Measurements from ENCODE around the gene SLC66A2.

Gene SLC66A2

DNA sequence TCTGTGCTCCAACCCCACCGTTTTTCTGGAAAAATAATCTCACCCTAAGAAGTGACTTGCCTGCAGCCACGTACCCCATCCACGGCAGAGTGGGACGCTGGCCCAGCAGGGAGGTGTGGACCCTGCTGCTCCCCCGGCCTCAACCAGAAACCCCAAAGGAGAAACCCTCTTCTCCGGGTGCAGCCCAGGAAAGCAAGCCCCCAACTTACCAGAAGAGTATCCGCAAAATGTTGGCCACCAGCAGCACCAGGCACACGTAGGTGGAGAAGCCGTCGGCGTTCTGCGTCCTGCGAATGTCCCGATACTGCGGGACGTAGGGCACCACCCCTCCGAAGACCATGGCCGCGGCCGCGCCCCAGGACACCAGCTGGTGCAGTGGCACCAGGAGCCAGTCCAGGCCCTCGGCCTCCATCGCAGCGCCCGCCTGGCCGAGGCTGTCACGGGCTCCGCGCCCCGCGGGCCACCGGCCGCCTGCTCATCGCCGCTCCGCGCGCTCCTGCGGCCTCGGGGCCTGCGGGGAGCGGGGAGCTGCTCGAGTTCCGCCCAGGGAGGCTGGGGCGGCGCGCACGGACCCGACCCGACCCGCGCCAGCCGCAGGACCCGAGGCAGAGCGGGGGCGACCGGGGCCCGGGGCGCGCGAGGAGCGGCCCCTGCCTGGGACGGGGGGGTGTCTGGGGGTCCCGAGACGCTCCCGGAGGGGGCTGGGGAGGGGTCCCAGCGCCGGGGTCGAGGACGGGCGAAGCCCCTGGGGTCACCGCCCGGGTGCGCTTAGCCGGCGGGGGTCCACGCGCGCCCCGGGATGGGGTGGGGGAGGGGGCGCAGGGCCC, 725 bp downstream of the SLC66A2 start:
- peak overlapping the region; percentile 88 for H3K4me3 Mint-ChIP-seq
- DNase-seq, result no peak
- ATAC-seq (replicated peaks), result peak; percentile 32 to 39
- H3K27ac Mint-ChIP-seq, result peak overlapping the region; percentile 91
- no peaks in the 10 kb centered on the region for H3K9me3 Mint-ChIP-seq
- H3K4me1 Mint-ChIP-seq, result peaks cover 36 to 54% of the 10 kb centered on the region in 2 donors
- peaks cover 14 to 19% of the 10 kb centered on the region in 2 donors for H3K36me3 Mint-ChIP-seq
- no peaks in the 10 kb centered on the region for H3K27me3 Mint-ChIP-seq

DNA sequence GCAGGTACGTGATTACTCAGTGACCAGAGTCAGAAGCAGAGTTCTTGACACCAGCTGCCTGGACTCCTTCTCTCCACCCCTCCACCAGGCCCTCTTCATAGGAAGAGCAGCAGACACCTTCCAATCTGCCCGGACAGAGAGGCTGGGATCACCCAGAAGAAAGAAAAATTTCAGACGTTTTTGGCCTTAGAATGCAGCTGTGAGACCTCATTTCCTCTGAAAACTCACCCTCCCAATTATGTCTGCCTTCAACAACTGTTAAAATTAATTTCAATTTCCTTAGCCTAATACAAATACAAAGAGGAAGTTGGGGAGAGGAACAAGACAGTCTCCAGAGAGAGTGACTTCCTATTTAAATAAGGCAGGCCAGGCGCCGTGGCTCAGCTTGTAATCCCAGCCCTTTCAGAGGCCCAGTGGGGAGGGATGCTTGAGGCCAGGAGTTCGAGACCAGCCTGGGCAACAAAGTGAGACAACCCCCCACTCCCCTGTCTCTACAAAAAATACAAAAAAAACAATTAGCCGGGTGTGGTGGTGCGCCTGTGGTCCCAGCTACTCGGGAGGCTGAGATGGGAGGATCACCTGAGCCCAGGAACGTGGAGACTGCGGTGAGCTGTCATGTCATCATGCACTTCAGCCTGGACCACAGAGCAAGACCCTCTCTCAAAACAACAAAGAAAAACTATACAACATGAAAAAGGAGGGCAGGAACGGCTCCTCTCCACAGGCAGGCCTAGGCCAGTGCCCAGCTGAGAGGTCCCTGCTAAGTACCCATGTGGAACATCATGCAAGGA, 1.6 kb downstream of the SLC66A2 start:
- no peaks in the 10 kb centered on the region for H3K9me3 Mint-ChIP-seq

DNA sequence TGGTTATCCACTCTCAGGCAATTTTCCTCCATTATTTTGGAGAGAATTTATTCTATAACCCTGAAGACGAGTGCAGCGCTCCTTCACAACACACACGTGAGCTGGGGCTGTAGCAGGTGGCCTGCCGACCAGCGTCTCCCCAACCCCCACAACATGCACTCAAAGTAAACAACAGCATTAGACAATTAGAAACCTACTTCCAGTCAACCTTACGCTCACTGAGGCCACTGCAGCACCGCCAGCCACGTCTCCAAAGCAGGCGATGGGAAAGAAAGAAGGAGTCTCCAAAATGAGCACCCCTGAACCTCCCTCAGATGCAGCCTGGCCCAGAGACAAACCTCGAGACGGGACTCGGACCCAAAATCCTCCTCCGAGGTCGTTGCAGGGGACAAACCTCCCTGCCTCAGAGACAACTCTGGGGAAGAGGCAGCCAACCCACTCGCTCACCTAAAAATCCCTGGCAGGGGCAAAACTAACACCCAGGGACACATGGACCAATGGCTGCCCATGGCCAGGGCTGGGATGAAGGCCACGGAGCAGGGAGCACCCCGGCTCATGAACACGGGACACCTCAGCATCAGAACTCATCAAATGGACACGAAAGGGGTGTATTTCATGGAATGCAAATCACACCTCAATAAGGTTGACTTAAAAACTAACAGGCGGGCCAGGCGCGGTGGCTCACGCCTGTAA, 2.6 kb downstream of the SLC66A2 start:
- no peak for ATAC-seq (replicated peaks)
- Mint-ChIP-seq H3K27ac (no peak overlapping the region), H3K9me3 (no peaks in the 10 kb centered on the region), H3K36me3 (peaks cover 15 to 29% of the 10 kb centered on the region in 2 donors), H3K4me1 (peaks cover 46 to 67% of the 10 kb centered on the region in 2 donors), H3K27me3 (no peaks in the 10 kb centered on the region), H3K4me3 (peak overlapping the region in 1 of 2 donors; percentile 88)
- no peak for DNase-seq

More for the DNA sequence above, 1.6 kb downstream of the SLC66A2 start:
- peaks cover 15 to 22% of the 10 kb centered on the region in 2 donors for H3K36me3 Mint-ChIP-seq
- peaks cover 40 to 63% of the 10 kb centered on the region in 2 donors for H3K4me1 Mint-ChIP-seq
- peak; percentile 40 to 49 for ATAC-seq (replicated peaks)
- DNase-seq, result peak; percentile 28
- peak overlapping the region; percentile 91 for H3K27ac Mint-ChIP-seq
- peak overlapping the region; percentile 88 for H3K4me3 Mint-ChIP-seq
- no peaks in the 10 kb centered on the region for H3K27me3 Mint-ChIP-seq

DNA sequence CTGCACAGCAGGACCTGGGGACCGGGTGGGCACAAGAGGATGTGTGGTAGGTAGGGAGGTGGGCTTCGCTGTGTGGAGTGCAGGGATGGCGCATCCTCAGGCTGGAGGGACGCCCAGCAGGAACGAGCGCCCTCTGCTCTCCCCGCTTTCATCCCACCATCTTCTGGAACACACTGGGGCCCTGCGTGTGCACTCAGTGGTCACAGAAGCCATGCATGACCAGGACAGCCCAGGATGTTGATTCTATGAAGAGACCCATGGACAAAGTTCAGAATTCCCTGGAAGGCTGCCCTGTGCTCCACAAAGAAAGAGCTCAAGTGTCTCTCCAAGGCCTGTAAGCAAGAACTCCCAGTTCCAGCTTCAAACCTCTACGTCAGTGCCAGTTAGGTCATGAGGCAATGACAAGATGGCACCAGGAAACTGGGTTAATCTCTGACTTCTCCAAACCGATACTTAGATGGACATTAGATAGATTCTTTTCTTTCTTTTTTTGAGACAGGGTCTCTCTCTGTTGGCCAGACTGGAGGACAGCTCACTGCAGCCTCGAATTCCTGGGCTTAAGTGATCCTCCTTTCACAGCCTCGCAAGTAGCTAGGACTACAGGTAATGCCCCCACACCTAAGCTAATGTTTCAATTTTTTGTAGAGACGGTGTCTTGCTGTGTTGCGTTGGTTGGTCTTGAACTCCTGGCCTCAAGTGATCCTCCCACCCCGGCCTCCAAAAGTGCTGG, 3.4 kb downstream of the SLC66A2 start:
- H3K4me1 Mint-ChIP-seq, result peaks cover 46 to 66% of the 10 kb centered on the region in 2 donors
- ATAC-seq (replicated peaks) (no peak), DNase-seq (no peak)
- peaks cover 15 to 29% of the 10 kb centered on the region in 2 donors for H3K36me3 Mint-ChIP-seq
- peak overlapping the region; percentile 25 for H3K27ac Mint-ChIP-seq
- H3K9me3 Mint-ChIP-seq, result no peaks in the 10 kb centered on the region
- H3K4me3 Mint-ChIP-seq, result no peak overlapping the region
- no peaks in the 10 kb centered on the region for H3K27me3 Mint-ChIP-seq

DNA sequence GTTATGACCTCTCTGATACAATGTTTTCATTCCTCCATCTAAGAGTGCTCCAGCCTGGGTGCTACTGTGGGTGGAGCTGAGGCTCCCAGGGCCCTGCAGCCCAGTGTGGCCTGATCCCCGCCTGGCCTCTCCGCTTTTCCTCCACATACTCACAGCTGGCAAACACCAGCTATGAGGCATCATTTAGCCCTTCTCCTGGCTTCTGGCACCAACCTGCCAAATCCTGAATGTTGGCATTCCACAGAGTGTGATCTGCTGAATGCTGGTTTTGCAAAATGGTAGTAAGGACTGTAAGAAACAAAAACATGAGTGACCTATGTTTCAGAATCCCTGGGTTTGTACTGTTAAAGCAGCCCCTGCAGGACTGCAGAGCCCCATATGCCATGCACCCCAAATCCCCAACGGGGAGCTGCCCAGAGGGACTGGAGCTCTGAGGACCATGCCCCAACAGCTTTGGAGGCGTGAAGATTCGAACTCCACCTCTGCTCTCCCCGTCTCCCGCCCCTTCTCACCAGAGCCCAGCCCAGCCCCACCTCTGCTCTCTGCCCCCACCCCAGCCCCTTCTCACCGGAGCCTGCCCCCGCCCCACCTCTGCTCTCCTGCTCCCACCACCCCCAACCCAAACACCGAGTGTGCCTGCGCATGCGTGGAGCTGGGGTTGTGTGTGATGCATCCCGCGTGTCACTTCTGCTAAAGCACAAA, 4.2 kb downstream of the SLC66A2 start:
- Mint-ChIP-seq H3K27ac (peak overlapping the region; percentile 25), H3K36me3 (peaks cover 19 to 36% of the 10 kb centered on the region in 2 donors), H3K4me1 (peaks cover 46 to 66% of the 10 kb centered on the region in 2 donors), H3K27me3 (no peaks in the 10 kb centered on the region), H3K4me3 (no peak overlapping the region), H3K9me3 (no peaks in the 10 kb centered on the region)
- no peak for ATAC-seq (replicated peaks)
- DNase-seq, result no peak

DNA sequence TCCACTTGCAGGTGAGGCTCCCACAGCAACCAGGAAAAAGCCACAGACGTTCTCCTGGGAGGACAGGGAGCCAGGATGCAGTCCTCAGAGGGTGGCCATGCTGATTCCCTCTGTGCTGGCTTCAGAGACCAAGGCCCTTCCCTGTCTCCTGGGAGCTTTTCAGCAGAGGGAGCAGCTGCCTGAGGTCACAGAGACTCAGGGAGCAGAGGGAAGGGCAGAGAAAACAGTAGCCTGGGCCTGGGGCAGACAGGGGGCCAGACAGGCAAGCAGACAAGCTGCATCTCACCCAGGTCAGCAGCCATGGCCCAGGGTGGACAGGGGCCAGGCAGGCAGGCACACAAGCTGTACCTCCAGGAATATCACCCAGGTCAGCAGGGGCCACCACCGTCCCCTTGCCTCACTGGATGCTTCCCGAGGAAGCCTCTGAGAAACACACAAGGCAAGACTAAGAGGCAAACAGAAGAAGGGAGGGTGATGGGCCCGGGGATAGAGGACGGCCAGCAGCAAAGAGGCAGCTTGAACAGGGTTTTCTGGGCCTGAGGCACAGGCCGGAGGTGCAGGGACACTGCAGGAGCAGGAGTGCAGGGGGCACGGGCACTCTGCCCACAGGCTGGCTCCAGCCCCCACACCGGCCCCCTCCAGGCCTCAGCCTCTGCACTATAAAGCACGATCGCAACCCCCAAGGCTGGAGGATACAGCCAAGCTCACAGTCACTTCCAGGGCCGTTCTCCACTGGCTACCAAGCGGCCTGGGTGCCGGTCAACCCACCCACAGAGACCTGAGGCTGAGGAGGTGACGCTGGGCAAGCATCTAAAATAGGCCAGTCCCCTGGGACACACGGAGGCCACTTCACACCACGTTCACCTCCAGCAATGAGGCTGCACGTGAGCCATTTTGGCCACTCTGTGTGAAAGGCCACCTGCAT, 6.1 kb downstream of the SLC66A2 start:
- DNase-seq (no peak), ATAC-seq (replicated peaks) (no peak)
- H3K27ac Mint-ChIP-seq, result peak overlapping the region; percentile 83
- H3K4me1 Mint-ChIP-seq, result peaks cover 44 to 63% of the 10 kb centered on the region in 2 donors
- H3K9me3 Mint-ChIP-seq, result no peaks in the 10 kb centered on the region
- H3K36me3 Mint-ChIP-seq, result peaks cover 29 to 45% of the 10 kb centered on the region in 2 donors
- no peaks in the 10 kb centered on the region for H3K27me3 Mint-ChIP-seq
- H3K4me3 Mint-ChIP-seq, result no peak overlapping the region

DNA sequence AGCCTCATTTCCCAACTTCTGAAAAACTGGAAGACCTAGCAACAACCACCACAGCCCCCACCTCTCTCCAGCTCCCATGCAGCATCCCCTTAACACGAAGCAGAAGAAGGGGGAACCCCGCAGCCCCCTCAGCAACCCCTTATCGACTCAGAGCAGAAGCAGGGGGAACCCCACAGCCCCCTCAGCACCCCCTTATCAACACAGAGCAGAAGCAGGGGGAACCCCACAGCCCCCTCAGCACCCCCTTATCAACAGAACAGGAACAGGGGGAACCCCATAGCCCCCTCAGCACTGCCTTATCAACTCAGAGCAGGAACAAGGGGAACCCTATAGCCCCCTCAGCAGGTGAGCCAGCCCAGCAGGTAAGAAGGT, 6.7 kb downstream of the SLC66A2 start:
- no peaks in the 10 kb centered on the region for H3K9me3 Mint-ChIP-seq

DNA sequence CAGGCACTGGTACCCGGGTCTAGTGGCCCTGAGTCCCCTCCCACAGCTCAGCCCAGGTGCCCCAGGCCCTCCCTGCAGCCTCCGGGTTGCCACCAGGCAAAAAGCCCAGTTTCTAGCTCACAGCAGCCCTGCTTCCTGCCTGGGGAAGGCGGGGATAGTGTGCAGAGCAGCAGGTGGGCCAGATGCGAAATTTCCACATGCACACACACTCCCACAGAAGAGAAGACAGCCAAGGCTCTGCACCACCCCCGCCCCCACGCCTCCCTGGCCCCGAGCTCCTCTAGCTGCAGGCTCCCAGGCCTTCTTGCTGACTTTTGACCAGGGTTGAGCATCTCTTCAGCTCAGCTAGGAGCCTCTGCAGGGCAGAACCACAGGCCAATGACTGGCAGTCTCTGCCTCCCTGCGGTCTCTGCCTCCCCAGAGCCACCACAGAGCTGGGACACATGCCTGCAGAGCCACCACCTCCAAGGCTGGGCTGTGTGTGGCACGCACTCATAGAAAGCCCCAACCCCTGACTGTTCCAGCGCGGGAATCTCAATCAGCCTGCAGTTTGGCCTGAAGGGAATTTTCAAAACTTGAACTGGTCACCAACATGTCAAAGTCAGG, 7.2 kb downstream of the SLC66A2 start:
- Mint-ChIP-seq H3K4me3 (peak overlapping the region in 1 of 2 donors; percentile 11), H3K9me3 (no peaks in the 10 kb centered on the region), H3K4me1 (peaks cover 35 to 57% of the 10 kb centered on the region in 2 donors), H3K36me3 (peaks cover 29 to 44% of the 10 kb centered on the region in 2 donors), H3K27me3 (no peaks in the 10 kb centered on the region), H3K27ac (peak overlapping the region; percentile 83)
- no peak for DNase-seq
- ATAC-seq (replicated peaks), result peak; percentile 77 to 79

More for the DNA sequence above, 6.7 kb downstream of the SLC66A2 start:
- ATAC-seq (replicated peaks) (peak; percentile 38 to 46), DNase-seq (no peak)
- Mint-ChIP-seq H3K4me1 (peaks cover 38 to 61% of the 10 kb centered on the region in 2 donors), H3K27me3 (no peaks in the 10 kb centered on the region), H3K36me3 (peaks cover 30 to 45% of the 10 kb centered on the region in 2 donors), H3K27ac (peak overlapping the region; percentile 83), H3K4me3 (no peak overlapping the region)

DNA sequence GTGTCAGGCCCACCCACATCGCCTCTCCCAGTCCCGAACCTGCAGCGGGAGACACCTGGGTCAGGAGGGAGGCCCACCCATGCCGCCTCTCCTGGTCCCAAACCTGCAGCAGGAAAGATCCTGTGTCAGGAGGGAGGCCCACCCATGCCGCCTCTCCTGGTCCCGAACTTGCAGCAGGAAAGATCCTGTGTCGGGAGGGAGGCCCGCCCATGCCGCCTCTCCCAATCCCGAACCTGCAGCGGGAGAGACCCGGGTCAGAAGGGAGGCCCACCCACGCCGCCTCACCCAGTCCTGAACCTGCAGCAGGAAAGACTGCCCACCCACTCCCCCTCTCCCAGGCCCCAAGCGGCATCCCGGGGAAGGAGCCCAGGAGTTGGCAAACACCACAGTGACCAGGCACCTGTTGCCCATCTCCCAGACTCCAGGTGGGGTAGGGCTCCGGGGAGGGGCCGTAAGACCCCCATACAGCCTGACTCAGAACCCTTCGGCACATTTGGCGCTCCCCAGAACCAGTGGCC, 7.8 kb downstream of the SLC66A2 start:
- no peak for DNase-seq
- H3K36me3 Mint-ChIP-seq, result peaks cover 27 to 44% of the 10 kb centered on the region in 2 donors
- H3K27me3 Mint-ChIP-seq, result no peaks in the 10 kb centered on the region
- H3K4me3 Mint-ChIP-seq, result peak overlapping the region in 1 of 2 donors; percentile 11
- ATAC-seq (replicated peaks), result no peak
- H3K27ac Mint-ChIP-seq, result no peak overlapping the region
- no peaks in the 10 kb centered on the region for H3K9me3 Mint-ChIP-seq
- peaks cover 31 to 51% of the 10 kb centered on the region in 2 donors for H3K4me1 Mint-ChIP-seq

DNA sequence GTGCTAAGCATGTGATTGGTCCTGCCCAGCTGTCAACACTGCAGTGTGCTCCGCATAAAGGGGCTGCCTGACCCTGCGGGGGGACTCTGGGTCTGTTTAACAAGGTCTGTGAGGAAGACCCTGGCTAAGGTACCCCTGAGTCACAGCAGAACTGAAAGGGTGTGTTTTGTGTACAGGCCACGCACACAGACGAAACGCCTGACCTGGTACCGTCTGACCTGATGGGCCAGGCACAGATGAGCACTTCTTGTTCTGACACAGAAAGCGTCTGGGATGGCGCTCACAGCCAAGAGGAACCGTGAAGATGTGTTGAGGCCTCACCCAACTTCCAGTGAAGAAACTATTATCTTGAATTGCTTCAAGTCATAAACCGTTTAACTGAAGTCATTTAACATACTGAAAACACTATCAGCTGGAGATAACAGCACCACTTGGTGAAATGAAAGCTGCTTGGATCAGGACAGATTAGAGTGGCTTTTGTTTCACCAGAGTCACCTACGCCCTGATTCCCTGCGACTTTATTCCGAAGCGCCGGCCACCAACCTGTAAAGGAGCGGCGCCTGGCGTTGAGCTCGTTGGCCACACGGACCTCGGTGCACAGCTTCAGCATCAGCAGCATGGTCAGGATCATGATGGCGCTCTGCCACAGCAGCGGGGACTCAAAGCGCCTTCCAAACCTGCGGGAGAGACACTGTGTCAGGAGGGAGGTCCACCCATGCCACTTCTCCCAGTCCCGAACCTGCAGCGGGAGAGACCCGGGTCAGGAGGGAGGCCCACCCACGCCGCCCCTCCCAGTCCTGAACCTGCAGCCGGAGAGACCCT, 8.5 kb downstream of the SLC66A2 start:
- peaks cover 31 to 48% of the 10 kb centered on the region in 2 donors for H3K36me3 Mint-ChIP-seq
- H3K27me3 Mint-ChIP-seq, result no peaks in the 10 kb centered on the region
- peaks cover 26 to 45% of the 10 kb centered on the region in 2 donors for H3K4me1 Mint-ChIP-seq
- no peak overlapping the region for H3K4me3 Mint-ChIP-seq
- DNase-seq (no peak), ATAC-seq (replicated peaks) (no peak)
- no peak overlapping the region for H3K27ac Mint-ChIP-seq
- H3K9me3 Mint-ChIP-seq, result no peaks in the 10 kb centered on the region

DNA sequence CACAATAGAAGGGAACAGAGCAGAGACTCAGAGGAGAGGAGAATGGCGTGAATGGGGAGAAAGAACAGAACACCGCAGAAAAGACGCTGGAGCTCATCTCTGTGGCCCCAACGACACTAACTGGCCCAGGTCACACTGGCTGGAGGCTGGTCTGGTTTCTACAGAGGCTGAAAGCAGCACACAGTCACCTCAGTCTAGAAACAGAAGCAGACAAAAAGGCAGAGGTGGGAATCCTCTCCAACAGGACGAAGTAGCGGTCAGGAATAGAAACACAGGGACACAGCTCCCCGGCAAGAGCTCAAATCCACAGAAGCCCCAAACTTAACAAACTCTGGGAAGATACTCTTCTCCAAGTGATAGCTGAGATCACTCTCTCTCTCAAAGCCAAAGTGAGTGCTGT, 9.2 kb downstream of the SLC66A2 start:
- Mint-ChIP-seq H3K4me3 (no peak overlapping the region), H3K36me3 (peaks cover 39 to 55% of the 10 kb centered on the region in 2 donors), H3K4me1 (peaks cover 23 to 37% of the 10 kb centered on the region in 2 donors), H3K27ac (no peak overlapping the region), H3K9me3 (no peaks in the 10 kb centered on the region), H3K27me3 (no peaks in the 10 kb centered on the region)
- DNase-seq, result no peak
- no peak for ATAC-seq (replicated peaks)
